Stimulated activated CD8-positive, alpha-beta memory T cell treated with anti-CD3 and anti-CD28 coated beads, Interleukin-15, amount 100 ng/mL, for 24 hours (primary cell): Measurements from ENCODE around the gene MRRF.
"Not testable (repeated sequence)": the region's sequence is repeated elsewhere in the genome, so short reads cannot be mapped to it uniquely, and the experiment has no call there.

Source experiments
- DNase-seq: peaks from one replicate; pipeline ENCODE4 v3.0.0-alpha.2; 2020; ENCODE audit warnings: low read depth

Gene MRRF

DNA sequence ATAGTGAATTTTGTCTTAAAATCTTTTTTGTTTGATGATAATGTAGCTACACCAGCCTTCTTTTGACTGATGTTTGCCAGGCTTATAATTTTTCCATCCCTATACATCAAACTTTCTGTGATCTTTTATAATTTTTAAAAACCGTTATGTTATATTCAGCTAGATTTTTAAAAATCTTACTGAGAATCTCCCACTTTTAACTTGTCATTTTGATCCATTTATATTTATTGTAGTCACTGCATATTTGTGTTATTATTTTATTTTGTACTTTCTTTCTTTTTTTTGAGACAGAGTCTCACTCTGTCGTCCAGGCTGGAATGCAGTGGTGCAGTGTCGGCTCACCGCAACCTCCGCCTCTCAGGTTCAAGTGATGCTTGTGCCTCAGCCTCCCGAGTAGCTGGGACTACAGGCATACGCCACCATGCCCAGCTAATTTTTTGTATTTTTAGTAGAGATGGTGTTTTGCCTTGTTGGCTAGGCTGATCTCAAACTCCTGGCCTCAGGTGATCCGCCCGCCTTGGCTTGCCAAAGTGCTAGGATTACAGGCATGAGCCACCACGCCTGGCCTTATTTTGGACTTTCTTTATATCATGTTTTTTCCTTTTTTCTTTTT lies 12.7 kb downstream of the MRRF start:
- DNase-seq = no peak

DNA sequence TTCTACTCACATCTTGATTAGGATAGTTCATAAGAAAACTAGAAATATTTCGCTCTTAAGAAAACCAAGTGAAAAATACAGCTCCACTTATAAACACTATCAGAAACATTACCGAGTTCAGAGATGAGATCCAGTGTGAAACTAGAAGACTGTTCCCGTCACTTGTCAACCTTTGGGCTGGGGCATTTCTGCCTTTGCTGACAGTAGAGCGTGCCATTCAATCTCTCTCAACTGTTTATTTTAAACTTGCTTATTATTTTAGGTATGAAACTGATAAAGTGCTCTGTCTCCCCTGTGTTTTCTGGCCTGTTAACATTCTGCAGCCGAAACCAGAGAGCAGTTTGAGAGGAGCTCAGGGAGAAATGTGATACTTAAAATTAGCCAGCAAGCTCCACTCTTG lies 16.7 kb downstream of the MRRF start:
- DNase-seq = no peak

DNA sequence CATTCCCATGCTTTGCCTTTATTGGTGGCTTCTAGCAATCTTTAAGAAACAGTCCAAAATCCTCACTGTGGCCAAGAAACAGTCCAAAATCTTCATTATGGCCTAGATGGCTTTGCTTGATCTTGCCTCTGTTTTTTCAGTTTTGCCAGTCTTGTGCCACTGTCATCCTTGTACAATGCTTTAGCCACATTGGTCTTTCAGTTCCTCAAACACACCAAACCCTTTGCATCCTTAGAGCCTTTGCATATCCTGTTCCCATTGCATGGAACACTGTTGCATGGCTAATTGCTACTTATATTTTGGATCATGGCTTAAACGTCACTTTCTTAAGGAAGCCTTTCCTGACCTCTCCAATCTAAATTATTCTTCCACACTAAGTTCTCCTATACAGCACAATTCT lies 22.1 kb downstream of the MRRF start:
- DNase-seq = no peak

DNA sequence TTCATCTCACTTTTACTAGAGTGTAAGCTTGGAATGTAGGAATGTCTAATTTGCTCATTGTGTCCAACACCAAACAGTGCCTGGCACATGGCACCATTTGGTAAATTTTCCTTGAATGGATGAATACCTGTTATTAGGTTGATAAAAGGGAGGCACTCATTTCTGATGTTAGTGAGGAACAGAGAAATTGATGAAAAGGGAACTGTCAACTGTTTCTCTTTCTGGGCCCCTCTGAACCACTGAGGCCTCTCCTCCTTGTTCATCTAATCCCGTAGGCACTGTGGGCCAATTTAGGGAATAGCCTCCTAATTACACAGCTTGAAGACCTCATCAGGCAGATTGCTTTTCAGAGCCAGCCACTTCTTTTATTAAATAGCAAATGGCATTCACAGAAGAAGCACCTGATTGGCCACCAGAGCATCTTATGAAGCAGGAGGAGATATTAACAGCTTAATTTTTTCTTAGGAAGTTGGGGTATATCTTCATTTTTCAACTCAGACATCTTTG lies 22.6 kb downstream of the MRRF start:
- no peak for DNase-seq

DNA sequence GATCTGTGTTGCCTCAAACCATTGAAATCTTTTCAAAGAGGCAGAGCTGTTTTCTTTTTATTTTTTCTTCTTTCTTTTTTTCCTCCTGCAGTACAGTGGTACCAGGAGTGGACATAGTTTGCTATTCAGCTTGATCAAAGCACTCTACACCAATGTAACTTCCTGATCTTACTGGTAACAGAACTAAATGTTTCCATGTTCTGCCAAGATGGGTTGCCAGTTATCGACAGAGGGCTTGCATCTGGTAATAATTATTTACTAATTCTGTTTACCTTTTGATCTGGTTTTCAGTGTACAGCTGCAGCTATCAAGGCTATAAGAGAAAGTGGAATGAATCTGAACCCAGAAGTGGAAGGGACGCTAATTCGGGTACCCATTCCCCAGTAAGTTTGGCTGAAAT lies 26.8 kb downstream of the MRRF start:
- DNase-seq = no peak

DNA sequence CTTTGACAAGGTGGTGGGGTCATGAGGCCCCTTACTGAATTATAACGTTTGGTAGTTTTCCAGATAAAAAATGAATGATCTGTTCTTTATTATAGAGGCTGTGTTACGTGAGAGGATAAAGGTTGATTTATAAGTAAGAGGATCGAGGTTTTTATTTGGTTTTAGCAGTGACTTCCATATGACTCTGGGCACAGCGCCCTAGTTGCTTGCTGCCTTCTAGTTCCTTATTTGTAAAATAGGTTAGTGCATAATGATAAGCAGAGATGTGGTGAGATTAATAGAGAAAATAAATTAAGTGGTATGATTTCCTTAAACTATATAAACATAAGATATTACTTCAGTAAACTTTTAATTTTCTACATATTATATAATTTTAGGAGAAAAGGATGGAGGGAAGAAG lies 29.8 kb downstream of the MRRF start:
- DNase-seq = no peak

DNA sequence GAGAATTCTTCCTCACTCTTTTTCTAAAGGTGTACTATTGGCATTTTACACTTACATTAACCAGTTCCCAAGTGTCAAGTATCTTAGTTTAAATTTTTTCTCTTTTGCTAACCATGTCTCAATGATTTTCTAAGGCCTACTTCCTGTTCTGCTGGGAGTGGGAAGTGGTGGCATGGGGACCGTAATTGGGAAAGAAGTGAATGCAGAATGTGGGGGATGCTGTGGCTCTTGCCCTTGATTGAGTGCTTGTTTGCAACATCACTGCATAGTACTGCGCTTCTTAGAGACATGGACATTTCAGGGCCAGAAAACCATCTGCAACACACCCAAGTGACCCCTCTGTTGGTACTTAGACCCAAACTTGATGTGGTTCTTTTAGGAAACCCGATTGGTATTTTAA lies 32.8 kb downstream of the MRRF start:
- no peak for DNase-seq

DNA sequence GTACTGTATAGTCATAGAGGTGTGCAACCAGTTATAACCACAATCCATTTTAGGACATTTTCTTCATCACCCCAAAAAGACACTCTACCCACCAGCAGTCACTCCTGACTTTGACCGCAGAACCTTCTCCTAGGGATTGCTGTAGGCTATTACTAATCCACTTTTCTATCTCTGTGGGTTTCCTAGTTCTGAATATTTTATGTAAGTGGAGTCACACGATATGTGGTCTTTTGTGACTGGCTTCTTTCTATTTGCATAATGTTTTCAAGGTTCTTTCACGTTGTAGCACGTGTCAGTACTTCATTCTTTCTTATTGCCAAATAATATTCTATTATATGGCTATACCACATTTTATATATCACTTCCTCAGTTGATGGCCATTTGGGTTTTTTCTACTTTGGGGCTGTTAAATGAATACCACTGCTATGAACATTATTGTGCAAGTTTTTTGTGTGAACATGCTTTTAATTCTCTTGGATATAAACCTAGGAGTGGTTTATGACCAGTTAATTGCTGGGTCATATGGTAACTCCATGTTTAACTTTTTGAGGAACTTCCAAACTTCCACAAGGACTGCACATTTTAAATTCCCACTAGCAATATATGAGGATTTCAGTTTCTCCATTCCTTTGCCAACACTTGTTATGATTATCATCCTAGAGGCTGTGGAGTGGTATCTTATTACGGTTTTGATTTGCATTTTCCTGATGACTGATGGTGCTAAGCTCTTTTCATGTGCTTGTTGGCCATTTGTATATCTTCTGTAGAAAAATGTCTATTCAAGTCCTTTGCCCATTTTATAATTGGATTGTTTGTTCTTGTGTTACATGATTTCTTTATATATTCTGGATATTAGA lies 37.8 kb downstream of the MRRF start:
- DNase-seq = no peak

DNA sequence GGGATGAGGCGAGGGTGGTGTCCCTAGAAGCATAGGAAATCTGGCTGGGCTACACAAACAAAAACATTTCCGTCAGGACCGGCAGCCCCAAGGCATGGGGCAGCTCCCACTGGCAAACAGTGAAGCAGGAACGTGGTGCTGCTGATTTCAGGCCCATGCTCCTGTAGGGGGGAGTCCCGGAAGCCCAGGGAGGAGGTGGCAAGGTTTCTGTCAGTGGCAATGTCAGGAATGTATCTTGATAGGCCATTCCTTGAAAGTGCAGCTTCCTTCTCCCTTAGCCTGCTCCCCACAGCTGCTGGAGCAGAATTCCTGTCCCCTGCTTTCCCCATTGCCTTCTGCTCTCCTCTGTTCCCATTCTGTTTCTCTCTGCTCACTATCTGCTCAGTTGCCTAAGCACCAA lies 42.4 kb downstream of the MRRF start:
- no peak for DNase-seq

DNA sequence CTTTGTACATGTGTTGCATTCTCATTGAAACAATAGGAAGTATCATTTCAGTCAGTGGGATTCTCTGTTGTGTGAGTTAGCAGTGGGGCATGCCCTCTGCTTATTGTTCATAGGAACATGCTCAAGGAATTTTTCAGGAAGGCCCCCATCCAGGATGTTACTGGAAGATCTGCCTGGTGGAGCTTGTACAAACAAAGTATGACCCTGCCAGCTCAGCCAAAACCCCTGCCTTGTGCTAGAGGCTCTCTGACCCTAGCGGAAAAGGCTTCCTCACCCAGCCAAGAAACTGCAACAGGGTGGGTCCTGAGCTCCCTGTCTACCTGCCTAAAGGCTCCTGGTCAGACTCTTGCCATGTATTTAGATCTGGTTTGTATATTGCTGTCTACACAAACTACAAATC lies 43.2 kb downstream of the MRRF start:
- DNase-seq = no peak

DNA sequence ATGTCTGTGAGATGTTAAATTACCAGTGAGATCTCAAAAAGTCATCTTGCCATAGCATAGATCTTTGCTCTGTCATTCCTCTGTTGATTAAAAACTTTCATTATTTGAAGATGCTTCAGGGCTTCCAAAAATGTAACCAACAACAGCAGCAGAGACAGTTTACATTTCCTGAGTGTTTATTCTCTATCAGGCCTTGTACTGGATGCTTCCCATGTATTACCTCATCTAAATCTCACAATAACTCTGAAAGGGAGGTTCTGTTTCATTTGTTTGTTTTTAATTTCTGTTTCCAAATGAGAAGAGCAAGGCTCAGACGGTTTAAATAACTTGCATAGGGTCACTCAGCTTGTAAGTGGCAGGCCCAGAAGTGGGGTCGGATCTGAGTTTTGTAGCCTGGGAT lies 45.2 kb downstream of the MRRF start:
- DNase-seq = no peak

DNA sequence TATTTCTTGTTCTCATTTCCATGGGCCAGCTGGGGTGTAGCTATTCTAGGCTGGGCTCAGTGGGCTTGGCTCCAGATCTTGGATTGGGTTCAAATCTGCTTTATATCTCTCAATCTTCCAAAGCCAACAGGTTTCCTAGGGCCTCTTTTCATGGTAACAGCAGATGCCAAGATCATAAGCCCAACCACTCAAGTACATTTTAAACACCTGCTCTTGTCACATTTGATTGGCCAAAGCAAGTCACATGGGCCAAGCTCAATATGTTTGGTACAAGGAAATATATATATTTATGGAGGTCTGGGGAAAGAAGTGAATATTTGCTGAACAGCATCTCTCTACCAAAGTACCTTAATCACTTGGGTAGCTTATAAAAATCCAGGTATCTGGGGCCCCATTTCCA lies 49.5 kb downstream of the MRRF start:
- DNase-seq = no peak

DNA sequence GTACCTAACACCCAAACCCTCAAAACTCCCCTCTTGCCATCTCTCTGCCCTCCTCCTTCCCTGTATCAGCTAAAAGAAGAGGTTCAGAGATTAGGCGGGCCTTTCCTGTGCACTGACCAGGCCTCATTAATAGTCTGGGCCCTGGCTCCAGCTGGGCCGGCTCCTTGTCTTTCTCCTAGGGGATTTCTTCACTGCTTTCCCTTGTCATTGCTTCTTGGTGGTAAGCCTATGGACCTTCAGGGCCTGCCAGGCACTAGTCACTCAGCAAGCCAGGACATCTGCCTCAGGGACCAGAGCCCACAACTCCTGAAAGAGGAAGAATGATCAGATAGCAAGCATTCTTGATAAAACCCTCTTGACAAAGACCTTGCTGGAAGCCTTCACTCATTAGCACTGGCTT lies 50.9 kb downstream of the MRRF start:
- DNase-seq = no peak

DNA sequence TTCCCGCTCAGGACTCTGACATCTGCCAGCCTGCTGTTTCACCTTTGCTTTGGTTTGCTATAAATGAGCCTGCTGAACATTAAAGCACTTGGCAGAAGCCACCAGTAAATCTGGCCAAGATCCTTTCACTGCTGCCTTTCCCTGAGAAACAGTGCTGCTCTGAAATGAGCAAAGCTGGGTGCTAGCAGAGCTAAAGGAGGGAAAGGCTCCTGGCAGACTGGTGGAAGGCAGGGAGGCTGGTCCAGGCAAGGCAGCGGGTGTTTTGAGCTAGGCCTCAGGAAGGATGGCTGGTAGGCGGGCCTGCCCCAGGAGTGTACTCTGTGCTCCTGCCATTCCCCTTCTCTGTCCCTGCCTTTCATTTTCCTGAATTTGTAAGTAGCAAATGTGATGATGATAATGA lies 53.6 kb downstream of the MRRF start:
- no peak for DNase-seq

DNA sequence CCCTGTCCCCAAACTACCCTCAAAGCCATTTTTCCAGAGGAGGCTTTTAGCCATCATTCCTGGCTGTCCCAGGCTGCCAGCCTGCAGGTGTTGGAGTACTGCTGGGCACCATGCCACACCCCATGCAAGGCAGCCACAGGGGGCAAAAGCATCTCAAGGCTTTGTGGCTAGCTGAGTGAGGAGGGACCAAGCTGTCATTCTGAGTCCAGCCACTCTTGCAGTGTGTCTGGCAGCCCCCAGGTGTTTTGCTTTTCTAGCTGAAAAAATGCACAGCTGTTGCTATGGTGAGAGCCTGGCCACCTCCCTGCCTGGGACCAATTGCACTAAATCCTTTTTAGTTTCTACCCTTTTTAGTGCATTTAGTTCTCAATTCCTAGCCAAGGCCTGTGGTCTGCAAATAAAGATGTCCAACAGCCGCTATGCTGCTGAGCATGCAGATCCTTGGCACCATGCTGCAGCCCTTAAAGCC lies 55.8 kb downstream of the MRRF start:
- DNase-seq = no peak

DNA sequence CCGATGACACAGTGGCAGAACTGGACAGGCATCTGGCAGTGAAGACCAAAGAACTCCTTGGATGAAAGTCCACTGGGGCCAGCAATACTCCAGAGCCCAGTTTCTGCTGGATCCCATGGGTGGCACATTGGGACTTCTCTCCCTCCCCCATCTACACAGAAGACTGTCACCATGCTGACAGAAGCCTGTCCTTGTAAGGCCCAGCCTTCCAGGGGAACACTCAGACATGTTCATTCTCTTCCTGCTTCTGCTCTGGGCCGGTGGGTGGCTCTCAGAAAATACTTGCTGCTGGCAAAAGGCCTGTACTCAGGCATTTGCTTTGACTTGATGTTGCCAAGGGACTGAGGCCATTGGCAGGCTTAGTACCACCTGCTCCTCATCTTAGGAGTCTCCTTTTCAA lies 57.9 kb downstream of the MRRF start:
- DNase-seq = no peak

DNA sequence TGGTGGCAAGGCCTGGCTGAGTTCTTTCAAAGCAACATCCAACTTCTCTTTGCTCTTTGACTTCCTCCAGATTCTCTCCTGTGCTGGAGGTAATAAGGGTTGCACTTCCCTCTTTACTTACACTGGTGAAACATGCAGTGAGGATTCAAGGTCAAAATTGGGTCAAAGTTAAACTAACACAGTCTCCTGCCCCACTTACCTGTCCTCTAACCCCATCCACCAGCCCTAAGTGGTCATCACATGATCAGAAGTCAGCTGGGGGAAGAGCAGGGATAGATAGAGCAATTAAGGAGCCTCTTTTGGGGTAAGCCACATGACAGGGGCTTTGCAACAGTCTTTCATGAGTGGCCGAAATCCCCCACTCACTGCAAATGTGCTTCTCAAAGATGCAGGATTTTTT lies 60.0 kb downstream of the MRRF start:
- DNase-seq = not testable (repeated sequence)

DNA sequence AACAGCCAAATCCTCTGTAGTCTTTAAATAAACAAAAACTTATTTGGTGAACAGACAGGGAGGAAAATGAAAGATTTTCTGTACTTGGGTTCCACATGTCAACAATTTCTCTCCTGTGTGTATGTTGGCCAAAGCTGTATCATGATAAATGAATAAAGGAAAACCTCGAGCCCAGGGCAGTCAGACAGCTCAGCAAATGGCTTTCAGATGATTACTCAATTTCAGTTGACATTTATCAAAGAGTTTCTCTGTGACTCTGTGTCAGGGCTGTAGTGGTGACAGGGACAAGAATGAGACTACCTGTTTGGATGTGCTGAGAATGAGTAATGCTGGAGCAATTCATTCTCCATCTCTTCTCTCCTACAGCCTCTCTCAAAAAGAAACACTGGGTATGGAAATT lies 60.4 kb downstream of the MRRF start:
- DNase-seq = no peak

DNA sequence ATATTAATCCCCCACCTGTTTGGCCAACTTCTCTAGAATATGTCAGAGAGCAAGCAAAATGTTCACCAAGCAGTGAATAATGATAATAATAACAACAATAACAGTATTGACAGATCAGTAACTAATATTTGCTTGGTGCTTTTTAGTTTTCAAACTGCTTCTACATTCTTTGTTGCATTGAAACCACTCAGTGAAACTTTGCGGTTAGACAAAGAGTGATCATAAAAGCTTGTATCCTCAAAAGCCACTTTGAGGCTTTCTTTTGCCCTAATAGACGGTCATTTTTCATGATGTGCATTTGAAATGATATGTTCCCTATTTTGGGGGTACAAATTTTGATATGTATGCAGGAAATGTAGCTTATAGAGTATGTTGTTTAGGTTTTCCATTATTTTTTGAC lies 62.5 kb downstream of the MRRF start:
- DNase-seq = no peak

DNA sequence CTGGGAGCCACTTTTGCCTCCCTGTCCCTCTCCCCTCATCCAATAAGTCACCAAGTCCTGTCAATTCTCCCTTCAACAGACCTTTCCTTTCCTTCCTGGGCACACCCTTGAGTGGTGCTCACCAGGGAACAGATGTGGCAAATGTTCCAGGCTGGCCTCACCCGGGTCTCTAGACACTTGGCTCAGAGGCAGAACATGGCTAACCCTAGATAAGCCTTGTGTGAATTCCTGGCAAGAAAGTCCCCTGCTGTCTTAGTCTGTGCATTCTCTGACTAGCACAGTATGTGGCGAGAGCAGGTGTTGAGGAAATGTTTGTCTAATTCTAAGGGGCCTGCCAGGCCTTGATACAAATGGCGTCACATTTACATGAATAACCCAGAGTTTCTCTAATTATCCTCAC lies 64.9 kb downstream of the MRRF start:
- DNase-seq = no peak

DNA sequence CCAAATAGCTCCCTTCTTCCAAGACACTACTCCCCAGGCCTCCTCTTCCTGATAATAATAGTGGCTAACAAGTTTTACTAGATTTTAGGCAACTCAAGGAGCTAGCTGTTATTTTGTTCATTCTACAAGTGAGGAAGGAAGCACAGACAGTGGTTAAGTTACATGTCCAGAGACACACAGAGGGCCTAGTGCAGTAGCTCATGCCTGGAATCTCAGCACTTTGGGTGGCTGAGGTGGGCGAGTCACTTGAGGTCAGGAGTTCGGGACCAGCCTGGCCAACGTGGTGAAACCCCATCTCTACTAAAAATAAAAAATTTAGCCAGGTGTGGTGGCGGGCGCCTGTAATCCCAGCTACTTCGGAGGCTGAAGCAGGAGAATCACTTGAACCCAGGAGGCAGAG lies 65.8 kb downstream of the MRRF start:
- not testable (repeated sequence) for DNase-seq

DNA sequence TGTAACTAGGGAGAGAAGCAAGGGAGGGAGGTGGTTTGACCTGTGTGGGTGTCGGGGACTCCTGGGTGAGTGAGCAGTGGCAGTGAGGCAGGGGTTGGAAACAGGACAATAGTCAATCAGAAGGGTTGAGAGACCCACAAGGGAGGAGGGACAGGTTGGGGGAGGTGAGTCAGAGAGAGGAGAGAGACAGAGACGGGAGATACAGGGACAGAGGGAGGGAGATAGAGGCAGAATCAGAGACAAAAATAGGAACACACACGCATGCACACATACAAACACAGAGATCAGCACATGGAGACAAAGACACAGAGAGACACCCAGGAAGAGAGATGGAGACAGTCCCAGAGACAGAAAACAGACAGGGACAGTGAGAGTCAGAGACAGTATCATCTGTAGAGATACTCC lies 66.8 kb downstream of the MRRF start:
- DNase-seq = no peak

DNA sequence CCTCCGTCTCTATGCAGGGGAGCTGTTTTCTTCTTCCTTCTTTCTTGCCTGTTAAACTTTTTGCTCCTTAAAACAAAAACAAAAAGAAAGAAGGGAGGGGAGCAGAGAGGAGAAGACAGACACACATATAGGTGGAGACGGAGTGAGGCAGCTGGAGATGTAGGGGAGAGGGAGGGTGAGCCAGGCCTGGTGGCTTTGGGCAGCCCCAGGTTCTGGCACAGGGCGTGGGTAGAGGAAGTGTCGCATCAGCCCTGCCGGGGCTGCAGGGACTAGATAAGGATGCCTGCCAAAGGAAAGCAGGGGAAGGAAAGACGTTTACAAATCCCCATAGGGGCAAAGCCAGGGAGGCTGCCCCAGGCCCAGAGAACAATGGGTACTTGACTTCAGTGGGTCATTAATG lies 67.4 kb downstream of the MRRF start:
- no peak for DNase-seq

DNA sequence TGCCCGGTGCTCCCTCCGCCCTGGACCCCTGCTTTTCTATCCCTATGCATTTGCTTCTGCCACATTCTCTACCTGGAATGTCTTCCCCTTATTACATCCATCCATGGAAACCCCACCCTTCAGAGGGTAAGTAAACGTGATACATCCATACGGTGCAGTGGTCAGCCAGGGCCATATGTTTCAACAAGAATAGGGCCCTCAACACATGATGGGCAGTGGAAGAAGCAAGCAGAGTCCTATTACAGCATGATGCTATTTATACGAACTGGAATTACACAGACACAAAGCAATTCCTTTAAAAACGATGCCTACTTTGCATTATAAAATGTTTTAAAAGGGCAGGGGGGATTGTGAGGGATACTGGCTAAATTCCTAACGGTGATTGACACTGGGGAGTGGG lies 68.0 kb downstream of the MRRF start:
- DNase-seq = no peak
